Caco-2 (cell line): ENCODE data around the gene MAP1LC3B2. TPM values are rescaled to one million over a fixed set of nuclear protein-coding genes. Genes with fewer than 3 reads are reported as not detected.

ENCODE experiments used
- BruUV-seq: library from RNA; stranded (reverse); fragments of 400-500 nt; replicated peaks from 2 replicates; lab custom pipeline; 2021; lab: Mats Ljungman, UMichigan
- CTCF ChIA-PET: fragments of 300-600 bp; sonication (Branson Sonifier 250); formaldehyde crosslinking; loops from one replicate; lab custom pipeline; 2022; ENCODE audit warnings: antibody characterized with exemption; lab: Charles Lee
- POLR2A ChIA-PET: fragments of 300-600 bp; sonication (Branson Sonifier 250); formaldehyde crosslinking; loops from one replicate; lab custom pipeline; 2022; ENCODE audit warnings: antibody characterized with exemption; lab: Charles Lee
- DNase-seq, 2 experiments: peaks; one replicate each; pipeline versions ENCODE4 v3.0.0 to v3.0.0-alpha.2; 2020 to 2022
- H3K27me3 ChIP-seq: replicated peaks from 2 replicates; pipeline ENCODE4 v1.6.0; 2011; ENCODE audit warnings: low read length; ENCODE audit not compliant: control insufficient read depth, insufficient read depth
- H3K36me3 ChIP-seq: 2 replicates; pipeline ENCODE4 v1.5.1; 2011; ENCODE audit warnings: low read length; ENCODE audit not compliant: control insufficient read depth, insufficient read depth
- H3K4me1 ChIP-seq: fragments of 250-450 bp; sonication (Bioruptor Pico); 2 replicates; pipeline ENCODE4 v1.5.1; 2020; ENCODE audit warnings: mild to moderate bottlenecking
- H3K4me3 ChIP-seq: 2 replicates; pipeline ENCODE4 v1.5.1; 2011; ENCODE audit warnings: low read depth, mild to moderate bottlenecking, control low read depth, low read length
- H3K9me3 ChIP-seq: fragments of 250-450 bp; sonication (Bioruptor Pico); 2 replicates; pipeline ENCODE4 v1.5.1; 2020; ENCODE audit warnings: mild to moderate bottlenecking, moderate library complexity
- H3K27ac Mint-ChIP-seq: one replicate; pipeline ENCODE4 v1.8.0; 2022; ENCODE audit warnings: mixed read lengths; ENCODE audit not compliant: unreplicated experiment
- H3K27me3 Mint-ChIP-seq: one replicate; pipeline ENCODE4 v1.8.0; 2022; ENCODE audit warnings: mixed read lengths; ENCODE audit not compliant: insufficient read depth, unreplicated experiment
- H3K36me3 Mint-ChIP-seq: one replicate; pipeline ENCODE4 v1.8.0; 2022; ENCODE audit warnings: mild to moderate bottlenecking, mixed read lengths; ENCODE audit not compliant: insufficient read depth, unreplicated experiment
- H3K4me1 Mint-ChIP-seq: one replicate; pipeline ENCODE4 v1.8.0; 2022; ENCODE audit warnings: low read depth, mixed read lengths; ENCODE audit not compliant: unreplicated experiment
- H3K4me3 Mint-ChIP-seq: one replicate; pipeline ENCODE4 v1.8.0; 2022; ENCODE audit warnings: mild to moderate bottlenecking, moderate library complexity, mixed read lengths; ENCODE audit not compliant: unreplicated experiment
- H3K9me3 Mint-ChIP-seq: one replicate; pipeline ENCODE4 v1.8.0; 2022; ENCODE audit warnings: mixed read lengths; ENCODE audit not compliant: unreplicated experiment
- intact Hi-C: fragments of 100-400 bp; cut with micrococcal nuclease; formaldehyde crosslinking; loops from one replicate; pipeline ENCODE4 v1.10.0; 2022; ENCODE audit not compliant: unreplicated experiment
- total RNA-seq: library from RNA; stranded (reverse); gene quantifications from 2 replicates; pipeline ENCODE4 v1.2.3, GENCODE V29; 2022
- TF ChIP-seq, protein P1 (sequence below), 2 experiments: fragments of 200-600 bp in 1 of 2; IDR thresholded peaks; 1 replicate in 1 of 2; 2 replicates in 1 of 2; pipeline versions ENCODE4 v1.5.1 to v1.8.0; 2011 to 2022; ENCODE audit warnings: antibody characterized with exemption in 1 of 2, control low read depth in 1 of 2, inconsistent platforms in 1 of 2, low read depth in 1 of 2, low read length in 1 of 2, mild to moderate bottlenecking in 1 of 2, moderate library complexity in 1 of 2; ENCODE audit not compliant: insufficient read depth in 1 of 2, severe bottlenecking in 1 of 2, unreplicated experiment in 1 of 2

Gene MAP1LC3B2
- total RNA-seq, 1 experiment from 2014 or later, result not detected

DNA sequence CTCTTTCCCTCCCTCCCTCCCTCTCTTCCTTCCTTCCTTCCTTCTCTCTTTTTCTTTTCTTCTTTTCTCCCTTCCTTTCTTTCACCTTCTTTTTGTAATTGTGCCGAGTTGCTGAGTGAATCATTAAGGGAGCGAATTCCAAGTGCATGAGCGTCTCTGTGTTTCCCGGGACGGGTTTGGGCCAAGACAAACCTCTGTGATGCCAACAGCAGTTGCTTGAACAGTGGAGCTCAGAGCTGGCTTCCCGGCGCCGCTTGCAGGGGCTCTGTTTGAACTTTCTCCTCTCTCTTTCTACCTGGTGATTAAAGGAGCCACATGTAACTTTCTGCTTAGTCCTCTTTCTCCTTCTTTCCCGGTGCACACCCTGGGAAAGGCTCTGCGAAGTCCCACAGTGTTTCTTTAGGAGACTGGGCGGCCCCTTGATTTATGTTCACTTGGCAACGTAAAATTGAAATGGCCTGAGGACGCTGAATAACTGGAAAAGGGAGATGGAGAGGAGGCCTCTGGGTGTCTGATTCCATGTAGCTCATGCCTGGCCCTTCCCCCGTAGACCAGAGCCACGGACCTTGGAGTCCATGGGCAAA, 33.7 kb upstream of the MAP1LC3B2 start:
- Histone ChIP-seq H3K27me3 (no peaks in the 10 kb centered on the region), H3K36me3 (no peaks in the 10 kb centered on the region), H3K4me1 (peaks cover 33% of the 10 kb centered on the region), H3K4me3 (no peak overlapping the region), H3K9me3 (no peaks in the 10 kb centered on the region)
- POLR2A ChIA-PET, result no interaction called here
- peak overlapping the region; percentile 31 for H3K27ac Mint-ChIP-seq
- H3K36me3 Mint-ChIP-seq, result no peaks in the 10 kb centered on the region
- BruUV-seq, result no TSS peak
- H3K27me3 Mint-ChIP-seq, result no peaks in the 10 kb centered on the region
- peaks cover 15% of the 10 kb centered on the region for H3K4me1 Mint-ChIP-seq
- CTCF ChIA-PET, result interaction anchor here (0.6 to 0.7 kb wide), 2 partner anchors 52 to 169 kb away, joined by 3 to 5 read pairs; no protein-coding TSS in a partner anchor
- no peak overlapping the region for H3K4me3 Mint-ChIP-seq
- H3K9me3 Mint-ChIP-seq, result no peaks in the 10 kb centered on the region
- TF ChIP-seq, protein P1, sequence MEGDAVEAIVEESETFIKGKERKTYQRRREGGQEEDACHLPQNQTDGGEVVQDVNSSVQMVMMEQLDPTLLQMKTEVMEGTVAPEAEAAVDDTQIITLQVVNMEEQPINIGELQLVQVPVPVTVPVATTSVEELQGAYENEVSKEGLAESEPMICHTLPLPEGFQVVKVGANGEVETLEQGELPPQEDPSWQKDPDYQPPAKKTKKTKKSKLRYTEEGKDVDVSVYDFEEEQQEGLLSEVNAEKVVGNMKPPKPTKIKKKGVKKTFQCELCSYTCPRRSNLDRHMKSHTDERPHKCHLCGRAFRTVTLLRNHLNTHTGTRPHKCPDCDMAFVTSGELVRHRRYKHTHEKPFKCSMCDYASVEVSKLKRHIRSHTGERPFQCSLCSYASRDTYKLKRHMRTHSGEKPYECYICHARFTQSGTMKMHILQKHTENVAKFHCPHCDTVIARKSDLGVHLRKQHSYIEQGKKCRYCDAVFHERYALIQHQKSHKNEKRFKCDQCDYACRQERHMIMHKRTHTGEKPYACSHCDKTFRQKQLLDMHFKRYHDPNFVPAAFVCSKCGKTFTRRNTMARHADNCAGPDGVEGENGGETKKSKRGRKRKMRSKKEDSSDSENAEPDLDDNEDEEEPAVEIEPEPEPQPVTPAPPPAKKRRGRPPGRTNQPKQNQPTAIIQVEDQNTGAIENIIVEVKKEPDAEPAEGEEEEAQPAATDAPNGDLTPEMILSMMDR (IDR thresholded peaks at IDR 0.05; ENCODE audit: insufficient read depth in 1 of 2, low read depth in 1 of 2, low read length in 1 of 2, severe bottlenecking in 1 of 2, unreplicated experiment in 1 of 2), result no peak
- intact Hi-C loops, result no loop called here
- peak in 1 of 2 experiments; percentile 29 for DNase-seq

DNA sequence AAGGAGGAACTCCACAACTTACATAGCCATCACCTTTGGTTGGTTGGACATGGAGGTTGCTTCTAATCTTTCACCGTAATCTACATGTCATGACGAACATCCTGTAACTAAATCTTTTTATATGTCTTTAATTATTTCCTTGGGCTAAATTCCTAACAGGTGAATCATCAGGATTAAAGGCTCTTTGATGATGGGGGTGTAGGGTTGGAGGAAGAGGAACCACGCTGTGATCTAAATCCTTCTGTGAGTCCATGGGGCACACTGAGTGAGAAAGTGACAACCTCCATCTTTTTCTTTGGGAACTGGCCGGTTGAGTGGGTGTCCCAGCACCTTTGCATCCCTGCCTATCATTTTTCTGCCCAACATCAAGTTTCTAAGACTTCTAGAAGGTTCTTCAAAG, 31.1 kb upstream of the MAP1LC3B2 start:
- H3K4me3 ChIP-seq, result no peak overlapping the region
- BruUV-seq, result no TSS peak
- H3K9me3 ChIP-seq, result no peaks in the 10 kb centered on the region
- ChIA-PET CTCF (interaction anchor here (0.6 kb wide), 1 partner anchor 31 kb away, joined by 3 read pairs; the partner anchor contains the start of gene MAP1LC3B2), POLR2A (no interaction called here)
- H3K36me3 ChIP-seq, result no peaks in the 10 kb centered on the region
- TF ChIP-seq, protein P1 (IDR thresholded peaks at IDR 0.05; ENCODE audit: insufficient read depth in 1 of 2, low read depth in 1 of 2, low read length in 1 of 2, severe bottlenecking in 1 of 2, unreplicated experiment in 1 of 2), result no peak
- Mint-ChIP-seq H3K4me1 (peaks cover 19% of the 10 kb centered on the region), H3K36me3 (no peaks in the 10 kb centered on the region), H3K9me3 (no peaks in the 10 kb centered on the region), H3K4me3 (no peak overlapping the region), H3K27ac (no peak overlapping the region), H3K27me3 (no peaks in the 10 kb centered on the region)
- DNase-seq, result no peak
- intact Hi-C loops, result no loop called here
- no peaks in the 10 kb centered on the region for H3K27me3 ChIP-seq
- H3K4me1 ChIP-seq, result peaks cover 38% of the 10 kb centered on the region

DNA sequence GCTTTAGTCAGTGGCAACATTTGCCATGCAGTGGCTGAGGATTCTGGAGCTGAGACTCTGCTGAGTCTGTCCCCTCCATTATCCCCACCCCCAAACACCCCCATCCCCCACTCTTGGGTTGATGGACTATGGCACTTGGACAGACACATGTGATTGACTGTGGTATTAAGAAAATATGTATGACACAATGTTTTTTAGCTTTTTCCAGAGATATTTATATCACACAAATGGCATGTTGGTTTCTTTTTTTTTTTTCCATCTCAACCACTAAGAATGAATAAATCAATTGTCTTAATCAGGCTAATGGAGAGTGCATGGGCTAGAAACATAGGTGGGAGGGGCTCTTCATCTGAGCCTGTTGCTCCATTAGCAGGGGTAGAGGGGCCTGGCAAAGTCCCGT, 30.7 kb upstream of the MAP1LC3B2 start:
- intact Hi-C loops, result no loop called here
- H3K9me3 ChIP-seq, result no peaks in the 10 kb centered on the region
- H3K4me1 ChIP-seq, result peaks cover 38% of the 10 kb centered on the region
- BruUV-seq, result no TSS peak
- ChIA-PET POLR2A (no interaction called here), CTCF (interaction anchor here (0.6 kb wide), 1 partner anchor 31 kb away, joined by 3 read pairs; the partner anchor contains the start of gene MAP1LC3B2)
- H3K4me3 Mint-ChIP-seq, result peak overlapping the region; percentile 22
- H3K36me3 ChIP-seq, result no peaks in the 10 kb centered on the region
- H3K4me1 Mint-ChIP-seq, result peaks cover 19% of the 10 kb centered on the region
- no peak for DNase-seq
- H3K36me3 Mint-ChIP-seq, result no peaks in the 10 kb centered on the region
- no peak overlapping the region for H3K4me3 ChIP-seq
- no peaks in the 10 kb centered on the region for H3K27me3 ChIP-seq
- H3K27me3 Mint-ChIP-seq, result no peaks in the 10 kb centered on the region
- TF ChIP-seq, protein P1 (IDR thresholded peaks at IDR 0.05; ENCODE audit: insufficient read depth in 1 of 2, low read depth in 1 of 2, low read length in 1 of 2, severe bottlenecking in 1 of 2, unreplicated experiment in 1 of 2), result no peak
- H3K27ac Mint-ChIP-seq, result no peak overlapping the region
- no peaks in the 10 kb centered on the region for H3K9me3 Mint-ChIP-seq
